ENCODE measurements around the gene TNC. TPM values are rescaled to one million over a fixed set of nuclear protein-coding genes. Genes with fewer than 3 reads are reported as not detected.

The TNC gene
- total RNA-seq, 1 experiment from 2014 or later, result 5.7 TPM

DNA sequence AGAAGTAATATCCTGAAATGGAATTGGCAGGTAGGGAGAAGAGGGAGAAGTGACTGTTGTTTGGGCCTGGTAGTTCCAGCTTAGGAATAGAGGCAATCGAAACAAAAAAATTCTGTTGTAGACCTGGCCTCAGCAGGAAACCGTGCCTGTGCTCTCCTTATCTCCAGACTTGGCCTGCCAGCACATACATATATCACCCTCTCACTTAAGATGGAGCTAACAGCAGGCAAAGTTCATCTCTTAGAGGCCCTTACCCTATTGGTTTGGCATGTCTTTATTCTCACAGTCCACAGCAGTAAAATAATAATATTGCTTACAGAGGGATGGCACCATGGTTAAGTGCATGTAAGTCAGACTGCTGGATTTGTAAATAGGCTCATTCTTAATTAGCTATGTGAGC lies 19.6 kb upstream of the TNC start:
- Histone ChIP-seq H3K27me3 (ENCODE audit: control insufficient read depth, insufficient read depth, low read length) (no peaks in the 10 kb centered on the region), H3K9me3 (ENCODE audit: control insufficient read depth, insufficient read depth, low read depth, low read length) (no peaks in the 10 kb centered on the region), H3K4me3 (ENCODE audit: low read depth in 2 of 2, low read length in 2 of 2) (no peak overlapping the region), H3K4me1 (ENCODE audit: control insufficient read depth, insufficient read depth, low read length) (no peaks in the 10 kb centered on the region), H3K27ac (ENCODE audit: low read length) (no peak overlapping the region), H3K36me3 (ENCODE audit: control insufficient read depth, insufficient read depth, low read length) (no peaks in the 10 kb centered on the region)
- in situ Hi-C loops (cut with HindIII; ENCODE audit: low pct_unique_long_range_greater_than_20kb, low sequenced_read_pairs) (no loop called here), intact Hi-C loops (cut with micrococcal nuclease; ENCODE audit: unreplicated experiment) (no loop called here)
- ChIA-PET POLR2A (no interaction called here), CTCF (no interaction called here)
- no peak for TF ChIP-seq TCF7L2 (IDR thresholded peaks at IDR 0.05; ENCODE audit: low read depth, low read length)
- TF ChIP-seq POLR2AphosphoS5 (IDR thresholded peaks at IDR 0.05; ENCODE audit: low read depth, low read length), result no peak
- TF ChIP-seq SIN3A (IDR thresholded peaks at IDR 0.05; ENCODE audit: borderline replicate concordance, insufficient read depth, low read depth, low read length), result no peak
- TF ChIP-seq, protein P1, sequence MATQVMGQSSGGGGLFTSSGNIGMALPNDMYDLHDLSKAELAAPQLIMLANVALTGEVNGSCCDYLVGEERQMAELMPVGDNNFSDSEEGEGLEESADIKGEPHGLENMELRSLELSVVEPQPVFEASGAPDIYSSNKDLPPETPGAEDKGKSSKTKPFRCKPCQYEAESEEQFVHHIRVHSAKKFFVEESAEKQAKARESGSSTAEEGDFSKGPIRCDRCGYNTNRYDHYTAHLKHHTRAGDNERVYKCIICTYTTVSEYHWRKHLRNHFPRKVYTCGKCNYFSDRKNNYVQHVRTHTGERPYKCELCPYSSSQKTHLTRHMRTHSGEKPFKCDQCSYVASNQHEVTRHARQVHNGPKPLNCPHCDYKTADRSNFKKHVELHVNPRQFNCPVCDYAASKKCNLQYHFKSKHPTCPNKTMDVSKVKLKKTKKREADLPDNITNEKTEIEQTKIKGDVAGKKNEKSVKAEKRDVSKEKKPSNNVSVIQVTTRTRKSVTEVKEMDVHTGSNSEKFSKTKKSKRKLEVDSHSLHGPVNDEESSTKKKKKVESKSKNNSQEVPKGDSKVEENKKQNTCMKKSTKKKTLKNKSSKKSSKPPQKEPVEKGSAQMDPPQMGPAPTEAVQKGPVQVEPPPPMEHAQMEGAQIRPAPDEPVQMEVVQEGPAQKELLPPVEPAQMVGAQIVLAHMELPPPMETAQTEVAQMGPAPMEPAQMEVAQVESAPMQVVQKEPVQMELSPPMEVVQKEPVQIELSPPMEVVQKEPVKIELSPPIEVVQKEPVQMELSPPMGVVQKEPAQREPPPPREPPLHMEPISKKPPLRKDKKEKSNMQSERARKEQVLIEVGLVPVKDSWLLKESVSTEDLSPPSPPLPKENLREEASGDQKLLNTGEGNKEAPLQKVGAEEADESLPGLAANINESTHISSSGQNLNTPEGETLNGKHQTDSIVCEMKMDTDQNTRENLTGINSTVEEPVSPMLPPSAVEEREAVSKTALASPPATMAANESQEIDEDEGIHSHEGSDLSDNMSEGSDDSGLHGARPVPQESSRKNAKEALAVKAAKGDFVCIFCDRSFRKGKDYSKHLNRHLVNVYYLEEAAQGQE (IDR thresholded peaks at IDR 0.05; ENCODE audit: insufficient read depth in 1 of 2, low read depth in 2 of 2, low read length in 1 of 2), result no peak
- TF ChIP-seq CTCF (IDR thresholded peaks at IDR 0.05), result no peak
- ATAC-seq (no peak), DNase-seq (ENCODE audit: low read depth, low spot score) (no peak)
- no TSS peak for BruUV-seq (replicated peaks)

DNA sequence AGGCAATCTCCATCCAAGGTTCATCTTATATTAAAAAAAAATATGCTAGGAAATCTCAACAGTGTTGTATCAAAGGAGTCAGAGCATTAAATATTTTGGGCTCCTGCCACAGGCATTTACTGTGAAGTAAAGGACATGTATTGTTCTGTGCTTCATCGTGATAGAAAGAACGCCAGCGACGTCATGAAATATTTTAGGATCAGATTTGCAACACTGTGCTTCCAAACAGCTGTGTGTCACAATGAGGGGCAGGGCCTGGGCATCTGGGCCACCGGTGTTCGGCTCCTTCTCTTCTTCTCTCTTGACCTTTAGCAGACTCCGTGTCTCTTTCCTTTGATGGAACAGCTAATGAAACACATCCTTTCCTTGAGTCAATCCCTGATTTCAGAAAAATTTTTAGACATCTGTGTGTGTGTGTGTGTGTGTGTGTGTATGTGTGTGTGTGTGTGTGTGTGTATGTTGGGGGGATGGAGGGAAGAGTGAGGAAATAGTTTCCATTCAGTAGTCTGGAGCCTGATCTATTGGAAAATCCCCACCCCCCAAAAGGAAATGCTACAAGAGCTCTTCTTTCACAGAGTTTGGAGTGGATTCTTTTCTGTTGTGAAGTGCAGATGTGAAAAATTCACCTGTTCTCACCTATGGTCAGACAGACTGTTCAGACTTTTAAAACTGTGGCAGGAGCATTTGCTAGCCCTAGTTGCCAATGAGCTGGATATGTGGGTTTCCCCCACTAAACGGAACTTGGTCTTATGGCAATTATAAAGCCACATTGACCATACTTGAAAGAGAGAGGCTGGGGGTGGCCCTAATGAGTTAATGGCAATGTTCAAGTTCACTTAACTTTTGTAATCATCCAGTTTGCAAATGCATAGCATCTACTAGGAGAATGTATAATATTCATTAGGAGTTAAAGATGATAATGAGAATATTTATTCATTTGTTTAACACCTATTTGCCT lies 18.1 kb upstream of the TNC start:
- in situ Hi-C loops (cut with HindIII; ENCODE audit: low pct_unique_long_range_greater_than_20kb, low sequenced_read_pairs), result no loop called here
- no peaks in the 10 kb centered on the region for H3K9me3 ChIP-seq (ENCODE audit: control insufficient read depth, insufficient read depth, low read depth, low read length)
- intact Hi-C loops (cut with micrococcal nuclease; ENCODE audit: unreplicated experiment), result no loop called here
- no peak overlapping the region for H3K4me3 ChIP-seq (ENCODE audit: low read depth in 2 of 2, low read length in 2 of 2)
- H3K4me1 ChIP-seq (ENCODE audit: control insufficient read depth, insufficient read depth, low read length), result no peaks in the 10 kb centered on the region
- ATAC-seq, result no peak
- no TSS peak for BruUV-seq (replicated peaks)
- POLR2A ChIA-PET, result no interaction called here
- no peaks in the 10 kb centered on the region for H3K36me3 ChIP-seq (ENCODE audit: control insufficient read depth, insufficient read depth, low read length)
- TF ChIP-seq, protein P1 (IDR thresholded peaks at IDR 0.05; ENCODE audit: insufficient read depth in 1 of 2, low read depth in 2 of 2, low read length in 1 of 2), result no peak
- TF ChIP-seq TCF7L2 (IDR thresholded peaks at IDR 0.05; ENCODE audit: low read depth, low read length), result no peak
- no peak for TF ChIP-seq CTCF (IDR thresholded peaks at IDR 0.05)
- H3K27me3 ChIP-seq (ENCODE audit: control insufficient read depth, insufficient read depth, low read length), result no peaks in the 10 kb centered on the region
- no peak for DNase-seq (ENCODE audit: low read depth, low spot score)
- CTCF ChIA-PET, result no interaction called here
- H3K27ac ChIP-seq (ENCODE audit: low read length), result no peak overlapping the region
